ENCODE measurements around the gene CCDC57. TPM values are rescaled to one million over a fixed set of nuclear protein-coding genes. Genes with fewer than 3 reads are reported as not detected.

Gene CCDC57
- total RNA-seq, 1 donor from 2014 or later: 50.5 TPM

DNA sequence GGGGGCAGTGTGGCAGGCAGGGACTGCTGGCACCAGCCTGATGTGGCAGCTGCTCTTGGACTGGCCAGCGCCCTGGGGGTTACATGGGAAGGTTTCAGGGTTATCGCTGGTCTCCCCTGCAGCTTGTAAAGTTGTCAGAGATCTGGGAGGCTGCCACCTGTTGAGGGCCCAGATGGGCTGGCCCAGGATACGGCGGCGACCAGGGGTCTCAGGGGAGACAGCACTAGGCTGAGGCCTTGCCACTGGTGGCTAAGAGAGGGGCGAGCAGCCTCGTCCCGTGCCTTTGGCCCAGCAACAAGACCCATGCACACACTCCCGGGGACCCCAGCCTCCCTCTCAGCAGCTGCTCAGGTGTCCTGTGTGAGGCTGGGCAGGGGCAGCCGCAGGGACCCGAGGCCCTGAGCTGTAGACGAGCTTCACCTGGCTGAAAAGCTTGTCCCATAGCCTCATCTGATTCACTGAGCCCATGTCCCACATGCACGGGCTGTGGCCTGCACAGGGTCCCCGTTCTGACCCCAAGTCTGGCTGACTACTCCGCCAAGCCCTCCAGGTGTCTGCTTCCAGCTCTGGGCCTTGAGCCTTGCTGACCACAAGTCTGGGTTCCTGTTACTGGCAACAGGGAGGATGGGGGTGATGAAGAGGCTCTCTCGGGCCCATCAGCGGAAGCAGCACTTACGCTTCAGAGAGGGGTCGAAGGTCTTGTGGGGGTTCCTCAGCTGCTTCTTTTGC lies 153.2 kb downstream of the CCDC57 start:
- ATAC-seq: no peak
- Histone ChIP-seq H3K27ac (no peak overlapping the region), H3K4me1 (peaks cover 2% of the 10 kb centered on the region), H3K9me3 (no peaks in the 10 kb centered on the region), H3K36me3 (peaks cover 73% of the 10 kb centered on the region), H3K27me3 (no peaks in the 10 kb centered on the region), H3K4me3 (no peak overlapping the region)
- no peak for DNase-seq
- TF ChIP-seq, protein P1, sequence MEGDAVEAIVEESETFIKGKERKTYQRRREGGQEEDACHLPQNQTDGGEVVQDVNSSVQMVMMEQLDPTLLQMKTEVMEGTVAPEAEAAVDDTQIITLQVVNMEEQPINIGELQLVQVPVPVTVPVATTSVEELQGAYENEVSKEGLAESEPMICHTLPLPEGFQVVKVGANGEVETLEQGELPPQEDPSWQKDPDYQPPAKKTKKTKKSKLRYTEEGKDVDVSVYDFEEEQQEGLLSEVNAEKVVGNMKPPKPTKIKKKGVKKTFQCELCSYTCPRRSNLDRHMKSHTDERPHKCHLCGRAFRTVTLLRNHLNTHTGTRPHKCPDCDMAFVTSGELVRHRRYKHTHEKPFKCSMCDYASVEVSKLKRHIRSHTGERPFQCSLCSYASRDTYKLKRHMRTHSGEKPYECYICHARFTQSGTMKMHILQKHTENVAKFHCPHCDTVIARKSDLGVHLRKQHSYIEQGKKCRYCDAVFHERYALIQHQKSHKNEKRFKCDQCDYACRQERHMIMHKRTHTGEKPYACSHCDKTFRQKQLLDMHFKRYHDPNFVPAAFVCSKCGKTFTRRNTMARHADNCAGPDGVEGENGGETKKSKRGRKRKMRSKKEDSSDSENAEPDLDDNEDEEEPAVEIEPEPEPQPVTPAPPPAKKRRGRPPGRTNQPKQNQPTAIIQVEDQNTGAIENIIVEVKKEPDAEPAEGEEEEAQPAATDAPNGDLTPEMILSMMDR (IDR thresholded peaks at IDR 0.05): no peak
- intact Hi-C loops (cut with DNase I): no loop called here

DNA sequence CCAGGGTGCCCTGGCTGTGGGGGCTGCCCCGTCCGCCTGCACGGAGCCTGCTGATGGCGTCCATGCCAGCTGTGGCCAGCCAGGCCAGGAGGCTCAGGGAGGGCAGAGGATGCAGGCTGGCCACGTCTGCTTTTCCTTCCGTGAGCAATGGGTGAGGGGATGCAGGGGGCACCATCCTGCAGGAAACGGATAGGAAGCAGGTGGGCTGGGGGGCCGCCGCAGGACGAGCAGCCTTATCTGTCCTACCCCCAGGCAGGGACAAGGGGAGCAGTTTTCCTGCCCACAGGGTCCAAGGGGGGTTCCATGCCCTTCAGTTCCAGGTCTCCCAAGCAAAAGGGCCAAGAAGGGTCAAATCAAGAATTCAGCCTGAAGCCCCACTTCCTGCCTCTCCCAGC lies 153.8 kb downstream of the CCDC57 start:
- intact Hi-C loops (cut with DNase I): no loop called here
- Histone ChIP-seq H3K36me3 (peaks cover 73% of the 10 kb centered on the region), H3K9me3 (no peaks in the 10 kb centered on the region), H3K27me3 (no peaks in the 10 kb centered on the region), H3K27ac (no peak overlapping the region), H3K4me1 (no peaks in the 10 kb centered on the region), H3K4me3 (no peak overlapping the region)
- ATAC-seq (no peak), DNase-seq (no peak)
- TF ChIP-seq, protein P1 (IDR thresholded peaks at IDR 0.05): no peak

DNA sequence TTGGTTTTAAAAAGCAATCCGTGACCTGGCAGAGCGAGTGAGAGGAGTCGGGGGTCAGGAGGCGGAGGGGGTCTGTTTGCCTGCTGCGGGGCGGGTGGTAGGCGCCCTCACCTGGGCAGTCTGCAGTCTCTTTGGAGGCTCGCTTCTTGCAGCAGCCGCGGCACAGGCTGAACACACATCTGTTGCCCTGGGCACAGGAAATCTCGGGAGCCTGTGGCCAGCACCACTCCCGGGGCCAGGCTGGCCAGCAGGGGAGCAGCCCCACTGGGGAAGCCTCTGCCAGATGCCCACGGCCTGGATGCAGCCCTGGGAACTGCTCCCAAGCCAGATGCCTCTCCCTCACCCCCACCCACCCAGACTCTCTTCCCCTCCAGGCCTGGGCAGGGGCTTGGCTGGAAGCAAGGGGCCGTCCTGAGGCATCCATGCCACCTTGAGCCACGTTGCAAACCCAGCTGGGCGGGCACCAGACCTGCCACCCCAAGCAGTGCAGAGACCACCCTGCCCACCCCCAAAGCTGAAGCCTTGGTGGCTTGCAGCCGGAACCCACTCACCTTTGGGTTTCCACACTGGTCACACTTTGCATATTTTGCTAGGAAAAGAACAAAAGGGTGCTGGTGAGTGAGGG lies 154.3 kb downstream of the CCDC57 start:
- H3K36me3 ChIP-seq: peaks cover 73% of the 10 kb centered on the region
- TF ChIP-seq, protein P1 (IDR thresholded peaks at IDR 0.05): no peak
- H3K4me3 ChIP-seq: no peak overlapping the region
- no peaks in the 10 kb centered on the region for H3K4me1 ChIP-seq
- H3K9me3 ChIP-seq: no peaks in the 10 kb centered on the region
- ATAC-seq: no peak
- no peaks in the 10 kb centered on the region for H3K27me3 ChIP-seq
- intact Hi-C loops (cut with DNase I): no loop called here
- H3K27ac ChIP-seq: no peak overlapping the region
- no peak for DNase-seq

DNA sequence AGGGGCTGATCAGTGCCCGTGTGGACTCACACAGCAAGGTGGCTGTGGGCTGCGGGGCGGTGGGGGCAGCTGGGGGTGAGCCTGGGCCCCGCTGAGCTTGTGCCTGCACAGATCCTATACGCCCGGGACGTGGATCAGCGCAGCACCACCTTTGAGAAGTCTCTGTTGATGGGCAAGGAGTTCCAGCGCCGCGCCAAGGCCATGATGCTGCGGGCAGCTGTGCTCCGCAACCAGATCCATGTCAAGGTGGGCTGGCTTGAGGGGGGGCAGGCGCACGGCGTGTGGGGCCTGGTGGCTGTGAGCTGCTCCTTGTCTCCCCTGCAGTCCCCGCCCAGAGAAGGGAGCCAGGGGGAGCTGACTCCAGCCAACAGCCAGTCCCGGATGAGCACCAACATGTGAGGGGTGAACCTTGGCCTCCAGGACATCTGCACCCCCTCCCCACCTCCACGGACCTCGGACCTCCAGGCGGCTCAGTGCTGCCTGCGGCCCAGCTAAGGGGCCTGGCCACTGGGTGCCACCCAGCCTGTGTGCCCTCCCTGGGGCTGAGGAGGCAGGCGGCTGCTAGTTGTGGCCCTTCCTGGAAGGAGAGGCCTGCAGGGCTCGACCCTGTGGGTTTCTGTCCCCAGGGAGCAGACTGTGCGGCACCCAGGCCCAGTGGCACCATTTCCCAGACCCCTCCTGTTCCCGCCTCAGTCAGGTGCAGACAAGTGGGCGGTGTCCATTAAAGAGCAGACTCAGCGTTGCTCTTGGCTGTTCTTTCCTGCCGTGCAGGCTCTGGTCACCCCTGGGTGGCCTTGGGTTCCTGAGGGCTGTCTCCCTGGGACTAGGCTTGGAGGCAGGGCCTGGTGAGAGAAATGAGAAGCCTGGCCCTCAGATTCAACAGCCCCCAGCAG lies 155.7 kb downstream of the CCDC57 start:
- no peak overlapping the region for H3K4me3 ChIP-seq
- H3K36me3 ChIP-seq: peaks cover 65% of the 10 kb centered on the region
- peaks cover 10% of the 10 kb centered on the region for H3K4me1 ChIP-seq
- H3K9me3 ChIP-seq: no peaks in the 10 kb centered on the region
- no peak for ATAC-seq
- TF ChIP-seq, protein P1 (IDR thresholded peaks at IDR 0.05): no peak
- H3K27me3 ChIP-seq: no peaks in the 10 kb centered on the region
- DNase-seq: no peak
- no peak overlapping the region for H3K27ac ChIP-seq
- intact Hi-C loops (cut with DNase I): no loop called here

DNA sequence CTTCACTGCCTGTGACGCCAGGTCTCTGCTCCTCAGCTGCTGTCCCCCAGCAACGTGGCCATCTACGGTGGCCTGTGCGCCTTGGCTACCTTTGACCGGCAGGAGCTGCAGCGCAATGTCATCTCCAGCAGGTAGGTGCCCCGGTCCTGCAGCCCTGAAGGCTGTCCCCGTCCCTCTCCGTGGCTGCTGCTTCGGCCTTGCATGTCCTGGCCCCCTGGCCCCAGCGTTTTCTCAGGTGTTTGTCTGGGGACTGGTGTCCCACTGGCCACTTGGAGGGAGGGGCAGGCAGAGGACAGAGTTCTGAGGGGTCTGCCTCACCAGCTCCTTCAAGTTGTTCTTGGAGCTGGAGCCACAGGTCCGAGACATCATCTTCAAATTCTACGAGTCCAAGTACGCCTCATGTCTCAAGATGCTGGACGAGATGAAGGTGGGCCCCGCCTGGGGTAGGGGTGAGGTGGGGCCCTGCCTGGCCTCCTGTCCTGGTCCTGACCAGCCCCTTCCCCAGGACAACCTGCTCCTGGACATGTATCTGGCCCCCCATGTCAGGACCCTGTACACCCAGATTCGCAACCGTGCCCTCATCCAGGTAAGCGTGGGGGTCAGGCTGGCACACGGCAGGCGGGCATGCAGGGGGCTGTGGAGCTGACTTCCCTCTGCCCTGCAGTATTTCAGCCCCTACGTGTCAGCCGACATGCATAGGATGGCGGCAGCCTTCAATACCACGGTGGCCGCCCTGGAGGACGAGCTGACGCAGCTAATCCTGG lies 156.5 kb downstream of the CCDC57 start:
- Histone ChIP-seq H3K9me3 (no peaks in the 10 kb centered on the region), H3K27ac (no peak overlapping the region), H3K36me3 (peaks cover 60% of the 10 kb centered on the region), H3K27me3 (no peaks in the 10 kb centered on the region), H3K4me3 (no peak overlapping the region), H3K4me1 (peaks cover 10% of the 10 kb centered on the region)
- TF ChIP-seq, protein P1 (IDR thresholded peaks at IDR 0.05): no peak
- no peak for ATAC-seq
- no peak for DNase-seq
- intact Hi-C loops (cut with DNase I): no loop called here

Data from upper lobe of right lung (tissue), 1 donor.